WI38 (cell line): Measurements from ENCODE around the gene PPP1R1B.

ENCODE experiments used
- H3K4me3 ChIP-seq: 2 replicates; pipeline ENCODE4 v1.5.1; 2011; ENCODE audit warnings: low read depth, mild to moderate bottlenecking, control low read depth, low read length
- TF ChIP-seq, protein P1 (sequence below): IDR thresholded peaks from 2 replicates; pipeline ENCODE4 v1.5.1; 2012; ENCODE audit warnings: low read depth, mild to moderate bottlenecking, control low read depth, low read length

Gene PPP1R1B

DNA sequence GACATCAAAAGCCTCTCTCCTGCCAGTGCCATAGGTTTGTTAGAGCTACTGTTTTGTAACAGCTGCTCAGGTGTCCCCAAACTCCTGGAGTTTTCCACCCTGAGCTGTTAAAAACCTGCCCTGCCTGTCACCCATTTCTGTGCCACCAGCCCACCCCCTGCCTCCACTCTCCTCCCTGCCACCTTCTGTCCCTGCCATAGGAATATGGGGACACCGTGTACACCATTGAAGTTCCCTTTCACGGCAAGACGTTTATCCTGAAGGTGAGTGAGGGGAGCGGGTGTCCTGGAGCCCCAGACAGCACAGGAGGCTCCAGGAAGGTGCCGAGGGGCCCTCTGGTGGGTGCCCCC lies 33.2 kb downstream of the PPP1R1B start:
- H3K4me3 ChIP-seq, result no peak overlapping the region
- TF ChIP-seq, protein P1, sequence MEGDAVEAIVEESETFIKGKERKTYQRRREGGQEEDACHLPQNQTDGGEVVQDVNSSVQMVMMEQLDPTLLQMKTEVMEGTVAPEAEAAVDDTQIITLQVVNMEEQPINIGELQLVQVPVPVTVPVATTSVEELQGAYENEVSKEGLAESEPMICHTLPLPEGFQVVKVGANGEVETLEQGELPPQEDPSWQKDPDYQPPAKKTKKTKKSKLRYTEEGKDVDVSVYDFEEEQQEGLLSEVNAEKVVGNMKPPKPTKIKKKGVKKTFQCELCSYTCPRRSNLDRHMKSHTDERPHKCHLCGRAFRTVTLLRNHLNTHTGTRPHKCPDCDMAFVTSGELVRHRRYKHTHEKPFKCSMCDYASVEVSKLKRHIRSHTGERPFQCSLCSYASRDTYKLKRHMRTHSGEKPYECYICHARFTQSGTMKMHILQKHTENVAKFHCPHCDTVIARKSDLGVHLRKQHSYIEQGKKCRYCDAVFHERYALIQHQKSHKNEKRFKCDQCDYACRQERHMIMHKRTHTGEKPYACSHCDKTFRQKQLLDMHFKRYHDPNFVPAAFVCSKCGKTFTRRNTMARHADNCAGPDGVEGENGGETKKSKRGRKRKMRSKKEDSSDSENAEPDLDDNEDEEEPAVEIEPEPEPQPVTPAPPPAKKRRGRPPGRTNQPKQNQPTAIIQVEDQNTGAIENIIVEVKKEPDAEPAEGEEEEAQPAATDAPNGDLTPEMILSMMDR, result no peak

DNA sequence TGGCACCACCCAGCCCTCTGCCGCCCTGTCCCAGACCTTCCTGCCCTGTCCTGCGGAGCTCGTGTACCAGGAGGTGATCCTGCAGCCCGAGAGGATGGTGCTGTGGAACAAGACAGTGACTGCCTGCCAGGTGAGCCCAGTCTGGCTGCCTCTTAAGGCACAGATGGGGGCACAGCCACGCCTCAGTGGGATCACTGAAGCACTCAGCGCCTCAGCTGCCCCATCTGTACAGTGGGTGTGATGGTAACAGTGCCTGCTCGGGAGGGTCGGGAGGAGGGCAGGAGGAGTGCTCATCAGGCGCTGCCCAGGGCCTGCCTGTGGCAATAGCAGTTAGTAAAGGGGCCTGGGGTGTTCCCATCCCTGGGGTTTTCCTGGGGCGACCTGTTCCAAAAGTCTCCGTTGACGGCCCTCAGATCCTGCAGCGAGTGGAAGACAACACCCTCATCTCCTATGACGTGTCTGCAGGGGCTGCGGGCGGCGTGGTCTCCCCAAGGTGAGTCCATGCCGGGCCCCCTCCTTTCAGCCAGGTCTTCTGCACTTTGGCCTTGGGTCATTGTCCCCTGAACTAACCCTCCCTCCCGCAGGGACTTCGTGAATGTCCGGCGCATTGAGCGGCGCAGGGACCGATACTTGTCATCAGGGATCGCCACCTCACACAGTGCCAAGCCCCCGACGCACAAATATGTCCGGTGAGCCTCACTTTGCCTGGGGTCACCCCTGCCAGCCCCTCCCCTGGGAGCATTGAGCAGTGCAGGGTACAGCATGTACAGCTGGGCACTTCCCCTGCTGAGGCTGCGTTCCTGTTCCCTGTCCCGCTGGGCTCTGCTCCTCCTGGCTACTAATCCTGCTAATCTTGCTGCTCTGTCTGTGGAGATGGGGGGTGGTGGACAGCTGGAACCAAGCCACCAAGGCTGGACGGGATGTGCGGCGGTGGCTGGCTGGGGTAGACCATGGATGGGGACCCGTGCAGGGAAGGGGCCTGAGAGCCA lies 33.9 kb downstream of the PPP1R1B start:
- TF ChIP-seq, protein P1, result no peak

DNA sequence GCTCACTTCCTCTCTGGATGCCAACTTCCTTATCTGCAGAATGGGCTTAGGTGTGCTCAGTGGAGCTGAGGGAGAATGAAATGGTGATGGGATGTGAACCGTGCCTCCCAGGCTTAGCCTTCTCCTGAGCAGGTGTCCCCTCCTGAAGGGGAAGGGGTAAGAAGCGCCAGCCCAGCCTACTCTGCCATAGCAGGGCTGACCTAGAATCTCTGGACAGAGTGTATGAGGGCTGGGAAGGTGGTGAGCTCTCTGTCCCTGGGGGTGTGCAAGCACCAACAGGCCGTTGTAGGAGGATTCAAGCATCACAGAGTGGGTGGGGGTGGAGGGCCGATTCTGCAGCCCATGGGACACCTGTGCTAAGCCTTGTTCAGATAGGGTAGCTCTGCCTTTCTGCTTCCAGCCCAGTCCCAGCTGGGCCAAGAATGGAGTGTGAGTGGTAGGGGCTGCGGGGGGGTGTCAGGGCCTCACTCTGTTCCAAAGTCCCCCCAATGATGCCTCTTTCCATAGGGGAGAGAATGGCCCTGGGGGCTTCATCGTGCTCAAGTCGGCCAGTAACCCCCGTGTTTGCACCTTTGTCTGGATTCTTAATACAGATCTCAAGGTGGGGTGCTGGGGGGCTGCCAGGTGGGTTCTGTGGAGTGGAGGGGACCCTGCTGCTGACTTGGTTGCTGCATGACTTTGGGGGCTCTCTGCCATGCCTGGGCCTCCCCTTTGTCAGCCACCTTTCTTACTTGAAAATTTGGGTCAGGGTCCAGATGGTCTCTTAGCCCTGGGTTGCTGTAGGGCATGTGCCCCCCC lies 35.2 kb downstream of the PPP1R1B start:
- TF ChIP-seq, protein P1, result no peak

More for the DNA sequence above, 33.9 kb downstream of the PPP1R1B start:
- no peak overlapping the region for H3K4me3 ChIP-seq

DNA sequence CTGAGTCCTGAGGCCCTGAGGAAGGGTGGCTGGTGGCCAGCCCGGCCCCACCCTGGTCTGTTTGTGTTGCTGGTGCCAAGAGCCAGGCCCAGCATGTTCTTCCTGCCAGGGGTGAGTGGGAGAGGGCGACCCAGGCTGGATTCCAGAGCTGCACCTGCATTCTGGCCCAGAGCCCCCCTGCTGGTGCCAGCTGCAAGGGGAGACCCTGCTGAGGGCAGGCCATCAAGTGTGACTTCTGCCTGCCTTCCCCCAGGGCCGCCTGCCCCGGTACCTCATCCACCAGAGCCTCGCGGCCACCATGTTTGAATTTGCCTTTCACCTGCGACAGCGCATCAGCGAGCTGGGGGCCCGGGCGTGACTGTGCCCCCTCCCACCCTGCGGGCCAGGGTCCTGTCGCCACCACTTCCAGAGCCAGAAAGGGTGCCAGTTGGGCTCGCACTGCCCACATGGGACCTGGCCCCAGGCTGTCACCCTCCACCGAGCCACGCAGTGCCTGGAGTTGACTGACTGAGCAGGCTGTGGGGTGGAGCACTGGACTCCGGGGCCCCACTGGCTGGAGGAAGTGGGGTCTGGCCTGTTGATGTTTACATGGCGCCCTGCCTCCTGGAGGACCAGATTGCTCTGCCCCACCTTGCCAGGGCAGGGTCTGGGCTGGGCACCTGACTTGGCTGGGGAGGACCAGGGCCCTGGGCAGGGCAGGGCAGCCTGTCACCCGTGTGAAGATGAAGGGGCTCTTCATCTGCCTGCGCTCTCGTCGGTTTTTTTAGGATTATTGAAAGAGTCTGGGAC lies 36.0 kb downstream of the PPP1R1B start:
- H3K4me3 ChIP-seq, result no peak overlapping the region

More for the DNA sequence above, 35.2 kb downstream of the PPP1R1B start:
- no peak overlapping the region for H3K4me3 ChIP-seq

DNA sequence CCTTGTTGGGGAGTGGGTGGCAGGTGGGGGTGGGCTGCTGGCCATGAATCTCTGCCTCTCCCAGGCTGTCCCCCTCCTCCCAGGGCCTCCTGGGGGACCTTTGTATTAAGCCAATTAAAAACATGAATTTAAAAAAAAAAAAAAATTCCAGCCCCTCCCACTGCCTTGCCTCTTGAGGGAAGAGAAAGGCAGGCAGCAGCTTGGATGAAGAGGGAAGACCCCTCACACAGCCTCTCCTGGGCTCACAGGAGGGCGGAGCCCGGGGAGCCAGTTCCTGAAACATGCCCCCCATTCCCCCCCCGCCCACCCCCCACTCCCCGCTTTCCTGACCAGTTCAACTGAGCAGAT lies 36.6 kb downstream of the PPP1R1B start:
- H3K4me3 ChIP-seq, result no peak overlapping the region
- TF ChIP-seq, protein P1, result no peak

More for the DNA sequence above, 36.0 kb downstream of the PPP1R1B start:
- TF ChIP-seq, protein P1, result no peak

DNA sequence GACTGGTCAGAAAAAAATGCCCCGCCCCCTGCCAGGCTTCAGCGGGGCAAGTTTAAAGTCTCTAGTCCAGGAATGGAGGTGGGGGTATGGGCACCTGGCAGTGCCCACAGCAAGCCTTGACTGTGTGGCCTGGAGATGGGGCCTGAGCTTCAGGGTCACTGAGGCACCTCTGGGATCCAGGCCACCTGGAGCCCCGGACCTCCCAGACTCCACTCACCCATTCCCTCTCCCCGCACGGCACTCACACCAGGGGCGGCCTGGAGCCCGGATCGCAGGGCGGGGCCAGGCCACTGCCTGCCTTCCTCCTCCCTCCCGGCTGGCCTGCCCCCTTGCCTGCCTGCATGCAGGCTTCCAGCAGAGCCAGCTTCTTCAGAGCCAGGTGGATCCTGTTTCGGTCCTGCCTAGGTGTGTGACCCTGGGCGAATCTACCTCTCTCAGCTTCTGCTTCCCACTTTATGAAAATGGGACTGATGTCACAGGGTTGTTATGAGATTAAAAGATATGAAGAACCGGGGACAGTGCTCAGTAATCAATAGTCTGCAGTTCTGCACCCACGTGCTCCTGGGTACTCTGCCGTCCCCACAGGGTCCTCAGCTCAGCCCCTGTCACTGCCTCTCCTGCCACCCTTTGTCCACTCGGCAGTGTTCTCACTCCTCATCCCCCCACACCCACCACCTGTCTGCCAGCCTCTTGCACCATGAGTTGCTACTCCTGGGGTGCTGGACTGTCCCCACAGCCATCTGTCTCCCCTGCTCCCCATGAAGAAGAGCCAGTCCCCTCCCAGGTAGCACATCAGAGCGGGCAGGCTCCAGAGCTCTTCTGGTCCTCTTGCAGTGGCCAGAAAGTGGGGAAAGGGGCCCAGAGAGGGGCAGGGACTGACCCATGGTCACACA lies 37.2 kb downstream of the PPP1R1B start:
- TF ChIP-seq, protein P1, result no peak
- H3K4me3 ChIP-seq, result no peak overlapping the region
